HG02798 (cell line): ENCODE data around the gene CP.
"Not testable (repeated sequence)": the region's sequence is repeated elsewhere in the genome, so short reads cannot be mapped to it uniquely, and the experiment has no call there.

Experiments used
- ATAC-seq: cut with Tn5 transposase; IDR thresholded peaks from one replicate; pipeline ENCODE4 v1.9.1; 2021; ENCODE audit warnings: mild to moderate bottlenecking; ENCODE audit not compliant: unreplicated experiment, poor library complexity

CP gene

DNA sequence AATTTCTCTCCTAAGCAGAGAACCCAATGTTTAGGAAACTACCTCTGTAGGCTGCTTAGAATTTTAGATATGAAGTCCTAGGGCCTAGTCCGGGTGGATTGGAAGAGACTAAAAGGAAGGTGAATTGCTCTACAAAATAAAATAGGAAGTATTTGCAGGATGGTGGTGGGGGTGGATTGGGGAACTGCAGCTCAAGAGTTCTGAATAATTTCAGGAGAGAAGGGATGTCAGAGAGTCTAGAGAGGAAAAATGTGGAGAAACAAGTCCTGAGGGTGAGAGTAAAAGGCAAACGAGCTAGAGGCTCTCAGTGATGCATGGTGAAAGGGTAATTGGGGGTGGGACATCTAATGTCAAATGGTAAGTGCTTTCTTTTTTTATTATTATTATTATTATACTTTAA lies 10.2 kb upstream of the CP start:
- ATAC-seq = no peak

DNA sequence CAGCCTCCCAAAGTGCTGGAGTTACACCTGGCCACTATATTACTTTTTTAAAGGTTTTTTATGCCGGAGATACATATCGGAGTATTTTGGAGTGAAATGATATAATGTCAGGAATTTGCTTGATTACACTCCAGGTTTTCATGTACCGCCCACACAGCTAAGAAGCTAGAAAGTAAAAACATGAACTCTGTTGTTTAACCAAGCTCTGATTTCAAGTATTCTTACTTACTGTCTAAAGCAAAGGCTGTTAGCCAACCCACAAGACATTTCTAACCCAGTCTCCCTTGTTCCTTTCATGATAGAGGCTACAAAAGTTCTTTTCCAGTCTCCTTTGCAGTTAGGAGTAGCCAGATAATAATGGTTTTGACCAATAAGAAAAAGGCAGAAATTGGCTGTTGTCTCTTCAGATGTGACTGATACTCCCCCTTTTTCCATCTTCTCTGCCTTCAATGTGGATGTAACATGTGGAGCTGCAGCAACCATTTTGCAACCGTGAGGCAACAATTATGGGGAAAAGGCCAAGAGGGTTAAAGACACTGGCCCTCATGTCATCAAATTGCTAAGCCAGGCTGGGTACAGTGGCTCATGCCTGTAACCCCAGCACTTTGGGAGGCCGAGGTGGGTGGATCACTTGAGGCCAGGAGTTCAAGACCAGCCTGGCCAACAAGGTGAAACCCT lies 6.1 kb upstream of the CP start:
- ATAC-seq = no peak

GRCh38 chr3:149226776-149227175 lies 5.1 kb upstream of the CP start:
- ATAC-seq = no peak

DNA sequence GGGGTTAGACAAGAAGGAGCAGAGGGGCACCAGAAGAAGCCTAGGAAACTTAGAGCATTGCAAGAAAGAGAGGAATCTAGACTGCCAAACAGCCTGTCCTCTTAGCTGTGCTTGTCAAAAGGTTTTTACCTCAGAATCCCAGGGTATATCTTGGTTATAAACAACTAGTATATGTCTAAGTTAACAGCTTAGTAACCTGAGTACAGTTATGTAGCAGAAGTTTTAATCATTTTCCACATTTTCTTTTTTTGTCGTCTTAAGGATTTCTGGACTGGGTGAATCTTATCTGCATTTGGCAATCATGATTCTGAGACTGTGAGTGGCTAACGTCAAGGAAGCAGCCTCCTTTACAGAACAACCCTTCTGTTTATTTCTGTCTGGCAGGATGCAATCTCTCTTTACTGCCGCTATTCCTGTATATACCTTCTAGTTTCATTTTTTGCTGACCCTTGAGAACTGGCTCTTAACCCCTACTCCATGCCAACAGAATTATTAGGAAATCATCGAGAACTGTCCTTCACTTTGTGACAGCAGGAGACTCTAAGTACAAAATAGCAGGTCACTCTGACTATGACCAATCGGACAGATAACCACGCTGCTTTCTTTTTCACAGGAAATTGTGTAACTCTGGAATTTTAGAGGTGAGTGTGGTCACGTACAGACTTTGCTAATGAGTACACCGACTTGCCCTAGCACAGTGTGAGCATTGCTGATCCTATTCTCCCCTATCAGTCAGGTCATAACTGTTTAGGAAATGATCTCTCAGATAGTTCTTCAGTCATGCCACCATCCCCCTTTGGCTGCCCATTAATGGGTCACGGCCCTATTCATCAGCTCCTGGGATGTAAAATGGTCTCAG lies 3.3 kb upstream of the CP start:
- peak; percentile 95 for ATAC-seq

- no peak for ATAC-seq
Measured at GRCh38 chr3:149223461-149223820, 1.8 kb upstream of the CP start.

GRCh38 chr3:149219380-149220121 lies 2.1 kb downstream of the CP start:
- ATAC-seq = not testable (repeated sequence)

DNA sequence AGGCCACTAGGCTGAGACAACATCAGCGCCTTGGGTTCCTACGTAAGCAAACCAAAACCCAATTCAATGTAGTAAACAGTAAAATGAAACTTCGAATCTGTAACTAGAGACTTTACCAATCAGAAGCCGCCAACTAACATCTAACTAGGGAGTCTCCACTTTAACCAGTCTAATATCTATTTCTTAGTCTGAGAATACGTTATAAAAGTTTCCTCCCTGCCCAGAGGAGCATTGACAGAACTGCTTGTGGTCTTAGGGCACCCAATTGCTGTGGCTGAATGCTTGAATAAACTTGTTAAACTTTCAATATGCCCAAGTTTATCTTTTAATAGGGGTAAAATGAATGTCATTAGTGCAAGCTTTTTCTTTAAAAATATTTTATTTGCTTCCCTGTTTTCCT lies 4.3 kb downstream of the CP start:
- ATAC-seq = no peak

- ATAC-seq = no peak
Measured at GRCh38 chr3:149216193-149216869, 5.3 kb downstream of the CP start.

DNA sequence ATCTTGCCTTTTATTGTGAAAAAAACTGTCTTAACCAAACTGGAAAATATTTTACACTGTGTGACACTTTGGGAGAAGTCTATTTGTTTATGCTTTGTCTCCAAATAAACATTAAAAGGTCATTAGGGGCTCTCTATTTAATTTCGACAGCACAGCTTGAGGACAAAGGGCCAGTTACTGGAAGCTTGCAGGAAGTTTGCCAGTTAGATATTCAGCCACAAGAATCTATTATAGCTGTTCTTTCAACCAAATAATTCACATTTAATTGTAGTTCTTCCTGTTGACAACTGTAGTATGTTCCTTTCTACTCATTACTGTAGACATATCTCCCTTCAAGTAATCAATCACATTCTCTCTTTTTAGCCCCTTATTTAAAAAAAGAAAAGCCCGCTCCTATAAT lies 6.1 kb downstream of the CP start:
- ATAC-seq = no peak

GRCh38 chr3:149214702-149215101 lies 6.9 kb downstream of the CP start:
- ATAC-seq = no peak

DNA sequence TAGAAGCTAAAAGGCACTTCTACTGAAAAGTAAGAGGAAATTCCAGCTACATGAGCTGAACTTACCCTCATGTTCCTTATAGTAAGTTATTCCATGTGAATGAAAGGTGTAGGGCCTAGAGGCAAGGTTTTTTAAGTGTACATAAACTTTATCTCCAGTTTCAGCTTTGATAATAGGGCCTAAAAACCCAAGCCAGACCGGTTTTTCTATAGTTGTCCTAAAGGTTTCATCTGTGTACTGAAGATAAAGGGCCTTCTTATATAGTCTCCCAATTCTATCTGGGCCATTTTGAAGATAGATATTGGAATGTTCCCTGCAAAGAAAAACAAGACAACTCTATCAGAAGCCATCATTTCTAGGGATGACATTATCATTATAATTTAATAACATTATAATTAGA lies 9.2 kb downstream of the CP start:
- no peak for ATAC-seq

- ATAC-seq = no peak
Measured at GRCh38 chr3:149209431-149209830, 12.2 kb downstream of the CP start.

- ATAC-seq = no peak
Measured at GRCh38 chr3:149207475-149207874, 14.2 kb downstream of the CP start.

DNA sequence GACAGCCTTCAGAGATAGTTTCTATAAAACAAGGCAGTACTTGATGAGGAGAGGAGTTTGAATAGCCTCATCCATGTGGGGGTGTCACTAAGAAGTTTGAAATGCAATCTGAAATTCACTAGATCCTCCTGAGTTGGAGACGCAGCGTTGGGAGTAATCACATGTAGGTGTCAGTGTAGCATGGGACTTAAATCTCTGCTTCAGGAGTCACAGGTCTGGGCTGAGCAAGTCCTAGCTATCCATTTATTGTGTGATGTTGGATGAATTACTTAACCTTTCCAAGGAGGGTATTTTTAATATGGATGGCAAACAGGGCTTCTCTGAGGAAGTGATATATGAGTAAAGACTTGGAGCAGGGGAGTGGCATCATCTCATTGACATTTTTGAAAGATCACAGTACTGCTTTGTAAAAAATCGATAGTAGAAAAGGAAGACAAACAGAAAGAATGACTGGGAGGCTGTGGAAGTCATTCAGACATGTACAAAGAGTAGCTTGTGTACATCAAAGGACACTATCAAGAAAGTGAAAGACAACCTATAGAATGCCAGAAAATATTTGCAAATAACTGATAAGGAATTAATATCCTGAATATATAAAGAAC lies 17.1 kb downstream of the CP start:
- no peak for ATAC-seq

GRCh38 chr3:149203758-149204157 lies 17.9 kb downstream of the CP start:
- ATAC-seq = peak; percentile 94

GRCh38 chr3:149199474-149199873 lies 22.2 kb downstream of the CP start:
- no peak for ATAC-seq

- no peak for ATAC-seq
Measured at GRCh38 chr3:149198611-149199010, 23.0 kb downstream of the CP start.

DNA sequence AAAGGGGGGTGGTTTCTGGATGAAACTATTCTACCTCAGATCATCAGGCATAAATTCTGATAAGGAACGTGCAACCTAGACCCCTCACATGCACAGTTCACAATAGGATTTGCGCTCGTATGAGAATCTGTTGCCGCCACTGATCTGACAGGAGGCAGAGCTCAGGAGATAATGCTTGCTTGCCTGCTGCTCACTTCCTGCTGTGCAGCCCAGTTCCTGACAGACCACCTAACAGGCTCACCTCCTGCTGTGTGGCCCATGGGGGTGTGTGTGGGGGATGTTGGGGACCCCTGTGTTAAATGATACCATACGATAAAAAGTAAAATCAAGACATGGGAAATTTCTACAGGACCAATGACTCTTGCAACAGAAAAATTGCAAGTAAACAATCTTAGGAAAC lies 24.0 kb downstream of the CP start:
- ATAC-seq = no peak

- not testable (repeated sequence) for ATAC-seq
Measured at GRCh38 chr3:149196805-149197592, 24.6 kb downstream of the CP start.

DNA sequence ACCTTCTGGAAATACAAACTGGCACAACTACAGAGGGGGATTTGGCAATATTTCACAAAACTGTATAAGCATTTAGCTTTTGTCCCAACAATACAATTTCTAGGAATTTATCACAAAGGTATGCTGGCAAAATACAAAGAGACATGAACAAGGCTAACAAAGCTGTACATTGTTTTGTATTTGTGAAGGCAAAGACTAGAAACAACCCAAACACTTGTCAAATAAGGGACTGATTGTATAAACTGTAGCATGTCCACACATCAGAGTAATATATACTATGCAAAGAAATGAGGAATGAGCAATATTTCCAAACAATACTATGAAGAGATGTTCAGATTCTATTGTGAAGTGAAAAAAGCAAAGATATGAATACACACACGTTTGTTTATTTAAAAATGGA lies 26.4 kb downstream of the CP start:
- ATAC-seq = no peak
